SK-N-SH treated with all-trans-retinoic acid at 6 μM for 48 hours (cell line): Measurements from ENCODE around the gene MYPN.

ENCODE experiments used
- BACH2 ChIP-seq: fragments of 250-450 bp; sonication (Bioruptor Pico); IDR thresholded peaks from 2 replicates; pipeline ENCODE4 v1.9.0; 2021; ENCODE audit warnings: mild to moderate bottlenecking, borderline replicate concordance
- ISL1 ChIP-seq: fragments of 250-450 bp; sonication (Bioruptor Pico); IDR thresholded peaks from 2 replicates; pipeline ENCODE4 v2.1.2; 2022; ENCODE audit warnings: mild to moderate bottlenecking, moderate library complexity
- RARB ChIP-seq: fragments of 250-450 bp; sonication (Bioruptor Pico); IDR thresholded peaks from 2 replicates; pipeline ENCODE4 v1.8.0; 2021; ENCODE audit warnings: mild to moderate bottlenecking, moderate library complexity
- TOX ChIP-seq: fragments of 250-450 bp; sonication (Bioruptor Pico); IDR thresholded peaks from 2 replicates; pipeline ENCODE4 v1.8.0; 2021; ENCODE audit warnings: mild to moderate bottlenecking, moderate library complexity, borderline replicate concordance
- ZC3H10 ChIP-seq: fragments of 250-450 bp; sonication (Bioruptor Pico); IDR thresholded peaks from 2 replicates; pipeline ENCODE4 v1.5.1; 2021; ENCODE audit warnings: mild to moderate bottlenecking, moderate library complexity
- ZFP30 ChIP-seq: fragments of 450-650 bp; formaldehyde crosslinking; IDR thresholded peaks from 2 replicates; pipeline ENCODE4 v1.5.0; 2022; ENCODE audit warnings: mild to moderate bottlenecking, moderate library complexity
- ZNF565 ChIP-seq: fragments of 450-650 bp; formaldehyde crosslinking; conservative IDR thresholded peaks from 2 replicates; pipeline ENCODE4 v1.5.0; 2020; ENCODE audit warnings: low read depth, mild to moderate bottlenecking, moderate library complexity
- ZNF8 ChIP-seq: fragments of 450-650 bp; formaldehyde crosslinking; IDR thresholded peaks from 2 replicates; pipeline ENCODE4 v1.5.0; 2020; ENCODE audit warnings: mild to moderate bottlenecking, moderate library complexity
- TF ChIP-seq, protein P1 (sequence below): fragments of 250-450 bp; sonication (Bioruptor Pico); IDR thresholded peaks from 2 replicates; pipeline ENCODE4 v1.8.0; 2021; ENCODE audit warnings: low read depth, mild to moderate bottlenecking, moderate library complexity, borderline replicate concordance
- TF ChIP-seq, protein P2 (sequence below): fragments of 250-450 bp; sonication (Bioruptor Pico); IDR thresholded peaks from 2 replicates; pipeline ENCODE4 v1.5.0; 2020; ENCODE audit warnings: mild to moderate bottlenecking, moderate library complexity
- TF ChIP-seq, protein P3 (sequence below): fragments of 250-450 bp; sonication (Bioruptor Pico); IDR thresholded peaks from 2 replicates; pipeline ENCODE4 v1.5.1; 2020; ENCODE audit warnings: low read depth, mild to moderate bottlenecking, moderate library complexity

DNA sequence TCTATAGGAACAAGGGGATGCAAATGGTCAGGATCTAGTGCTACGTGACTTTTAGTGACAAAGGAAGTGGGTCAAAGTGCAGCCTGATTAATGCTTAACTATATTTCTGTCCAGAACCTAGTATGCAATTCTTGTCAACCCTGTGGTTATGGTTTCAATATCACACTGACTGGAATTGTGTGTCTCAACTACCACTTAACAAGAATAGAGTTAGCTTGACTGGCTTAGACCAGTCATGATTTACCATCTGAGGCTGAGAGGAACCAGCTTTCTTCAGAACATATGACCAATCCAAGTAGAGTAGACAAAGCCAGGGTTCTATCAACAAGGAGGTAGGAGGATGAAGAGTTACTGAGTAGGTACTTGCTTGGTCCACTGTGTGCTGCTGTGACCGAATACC lies 54.4 kb downstream of the MYPN start:
- no peak for TF ChIP-seq ZFP30
- TF ChIP-seq TOX (CRISPR knock-in tag) = no peak
- TF ChIP-seq, protein P1, sequence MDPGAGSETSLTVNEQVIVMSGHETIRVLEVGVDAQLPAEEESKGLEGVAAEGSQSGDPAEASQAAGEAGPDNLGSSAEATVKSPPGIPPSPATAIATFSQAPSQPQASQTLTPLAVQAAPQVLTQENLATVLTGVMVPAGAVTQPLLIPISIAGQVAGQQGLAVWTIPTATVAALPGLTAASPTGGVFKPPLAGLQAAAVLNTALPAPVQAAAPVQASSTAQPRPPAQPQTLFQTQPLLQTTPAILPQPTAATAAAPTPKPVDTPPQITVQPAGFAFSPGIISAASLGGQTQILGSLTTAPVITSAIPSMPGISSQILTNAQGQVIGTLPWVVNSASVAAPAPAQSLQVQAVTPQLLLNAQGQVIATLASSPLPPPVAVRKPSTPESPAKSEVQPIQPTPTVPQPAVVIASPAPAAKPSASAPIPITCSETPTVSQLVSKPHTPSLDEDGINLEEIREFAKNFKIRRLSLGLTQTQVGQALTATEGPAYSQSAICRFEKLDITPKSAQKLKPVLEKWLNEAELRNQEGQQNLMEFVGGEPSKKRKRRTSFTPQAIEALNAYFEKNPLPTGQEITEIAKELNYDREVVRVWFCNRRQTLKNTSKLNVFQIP (CRISPR knock-in tag) = no peak
- TF ChIP-seq ZNF565 (CRISPR knock-in tag) = no peak
- no peak for TF ChIP-seq RARB (CRISPR knock-in tag)
- TF ChIP-seq, protein P2, sequence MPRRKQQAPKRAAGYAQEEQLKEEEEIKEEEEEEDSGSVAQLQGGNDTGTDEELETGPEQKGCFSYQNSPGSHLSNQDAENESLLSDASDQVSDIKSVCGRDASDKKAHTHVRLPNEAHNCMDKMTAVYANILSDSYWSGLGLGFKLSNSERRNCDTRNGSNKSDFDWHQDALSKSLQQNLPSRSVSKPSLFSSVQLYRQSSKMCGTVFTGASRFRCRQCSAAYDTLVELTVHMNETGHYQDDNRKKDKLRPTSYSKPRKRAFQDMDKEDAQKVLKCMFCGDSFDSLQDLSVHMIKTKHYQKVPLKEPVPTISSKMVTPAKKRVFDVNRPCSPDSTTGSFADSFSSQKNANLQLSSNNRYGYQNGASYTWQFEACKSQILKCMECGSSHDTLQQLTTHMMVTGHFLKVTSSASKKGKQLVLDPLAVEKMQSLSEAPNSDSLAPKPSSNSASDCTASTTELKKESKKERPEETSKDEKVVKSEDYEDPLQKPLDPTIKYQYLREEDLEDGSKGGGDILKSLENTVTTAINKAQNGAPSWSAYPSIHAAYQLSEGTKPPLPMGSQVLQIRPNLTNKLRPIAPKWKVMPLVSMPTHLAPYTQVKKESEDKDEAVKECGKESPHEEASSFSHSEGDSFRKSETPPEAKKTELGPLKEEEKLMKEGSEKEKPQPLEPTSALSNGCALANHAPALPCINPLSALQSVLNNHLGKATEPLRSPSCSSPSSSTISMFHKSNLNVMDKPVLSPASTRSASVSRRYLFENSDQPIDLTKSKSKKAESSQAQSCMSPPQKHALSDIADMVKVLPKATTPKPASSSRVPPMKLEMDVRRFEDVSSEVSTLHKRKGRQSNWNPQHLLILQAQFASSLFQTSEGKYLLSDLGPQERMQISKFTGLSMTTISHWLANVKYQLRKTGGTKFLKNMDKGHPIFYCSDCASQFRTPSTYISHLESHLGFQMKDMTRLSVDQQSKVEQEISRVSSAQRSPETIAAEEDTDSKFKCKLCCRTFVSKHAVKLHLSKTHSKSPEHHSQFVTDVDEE = no peak
- no peak for TF ChIP-seq BACH2 (CRISPR knock-in tag)
- TF ChIP-seq ISL1 (CRISPR knock-in tag) = no peak
- TF ChIP-seq ZNF8 (CRISPR knock-in tag) = no peak
- no peak for TF ChIP-seq ZC3H10
- TF ChIP-seq, protein P3, sequence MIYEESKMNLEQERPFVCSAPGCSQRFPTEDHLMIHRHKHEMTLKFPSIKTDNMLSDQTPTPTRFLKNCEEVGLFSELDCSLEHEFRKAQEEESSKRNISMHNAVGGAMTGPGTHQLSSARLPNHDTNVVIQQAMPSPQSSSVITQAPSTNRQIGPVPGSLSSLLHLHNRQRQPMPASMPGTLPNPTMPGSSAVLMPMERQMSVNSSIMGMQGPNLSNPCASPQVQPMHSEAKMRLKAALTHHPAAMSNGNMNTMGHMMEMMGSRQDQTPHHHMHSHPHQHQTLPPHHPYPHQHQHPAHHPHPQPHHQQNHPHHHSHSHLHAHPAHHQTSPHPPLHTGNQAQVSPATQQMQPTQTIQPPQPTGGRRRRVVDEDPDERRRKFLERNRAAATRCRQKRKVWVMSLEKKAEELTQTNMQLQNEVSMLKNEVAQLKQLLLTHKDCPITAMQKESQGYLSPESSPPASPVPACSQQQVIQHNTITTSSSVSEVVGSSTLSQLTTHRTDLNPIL (CRISPR knock-in tag) = no peak
